Omental fat pad (tissue), 4 donors: ENCODE measurements around the gene ABCE1. TPM values are rescaled to one million over a fixed set of nuclear protein-coding genes. Genes with fewer than 3 reads are reported as not detected.

ENCODE experiments used
- ATAC-seq: fragments of 150-250 bp; one replicate; pipeline ENCODE4 v1.9.1; 2016; ENCODE audit warnings: mild to moderate bottlenecking, moderate library complexity; ENCODE audit not compliant: low FRiP score
- DNase-seq: peaks from one replicate; pipeline ENCODE4 v3.0.0-alpha.2; 2019; ENCODE audit warnings: low spot score
- total RNA-seq, 4 donors: library from RNA; depleted of rRNA; stranded (reverse); fragments of >200 nt; gene quantifications; one replicate each; pipeline ENCODE4 v1.1.0, GENCODE V29; 2016
- TF ChIP-seq, protein P1 (sequence below), 3 donors: fragments of 450-650 bp; IDR thresholded peaks; one replicate each; pipeline ENCODE4 v1.5.1; 2016 to 2017; ENCODE audit warnings: antibody characterized with exemption in 3 of 3, mild to moderate bottlenecking in 3 of 3, moderate library complexity in 2 of 3

ABCE1 gene
- total RNA-seq, 4 donors from 2014 or later = 64.0 to 165 (median 82.4) TPM

GRCh38 chr4:145155268-145155870, 57.3 kb downstream of the ABCE1 start:
- ATAC-seq (no peak), DNase-seq (no peak)
- TF ChIP-seq, protein P1, sequence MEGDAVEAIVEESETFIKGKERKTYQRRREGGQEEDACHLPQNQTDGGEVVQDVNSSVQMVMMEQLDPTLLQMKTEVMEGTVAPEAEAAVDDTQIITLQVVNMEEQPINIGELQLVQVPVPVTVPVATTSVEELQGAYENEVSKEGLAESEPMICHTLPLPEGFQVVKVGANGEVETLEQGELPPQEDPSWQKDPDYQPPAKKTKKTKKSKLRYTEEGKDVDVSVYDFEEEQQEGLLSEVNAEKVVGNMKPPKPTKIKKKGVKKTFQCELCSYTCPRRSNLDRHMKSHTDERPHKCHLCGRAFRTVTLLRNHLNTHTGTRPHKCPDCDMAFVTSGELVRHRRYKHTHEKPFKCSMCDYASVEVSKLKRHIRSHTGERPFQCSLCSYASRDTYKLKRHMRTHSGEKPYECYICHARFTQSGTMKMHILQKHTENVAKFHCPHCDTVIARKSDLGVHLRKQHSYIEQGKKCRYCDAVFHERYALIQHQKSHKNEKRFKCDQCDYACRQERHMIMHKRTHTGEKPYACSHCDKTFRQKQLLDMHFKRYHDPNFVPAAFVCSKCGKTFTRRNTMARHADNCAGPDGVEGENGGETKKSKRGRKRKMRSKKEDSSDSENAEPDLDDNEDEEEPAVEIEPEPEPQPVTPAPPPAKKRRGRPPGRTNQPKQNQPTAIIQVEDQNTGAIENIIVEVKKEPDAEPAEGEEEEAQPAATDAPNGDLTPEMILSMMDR (IDR thresholded peaks at IDR 0.05) = no peak

DNA sequence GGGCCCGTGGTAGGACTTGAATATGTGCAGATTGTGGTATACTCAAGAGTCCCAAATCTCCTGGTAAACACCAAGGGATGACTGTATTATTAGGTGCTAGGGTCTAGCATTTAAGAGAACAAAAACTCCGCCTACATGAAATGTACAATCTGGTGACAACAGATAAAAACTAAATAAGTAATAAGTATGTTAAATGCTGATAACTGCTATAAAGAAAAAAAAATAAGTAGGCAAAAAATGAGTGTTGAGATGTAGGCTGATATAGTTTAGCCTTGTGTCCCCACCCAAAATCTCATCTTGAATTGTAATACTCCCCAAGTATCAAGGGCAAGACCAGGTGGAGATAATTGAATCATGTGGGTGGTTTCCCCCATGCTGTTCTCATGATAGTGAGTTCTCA, 58.9 kb downstream of the ABCE1 start:
- DNase-seq (no peak), ATAC-seq (no peak)
- TF ChIP-seq, protein P1 (IDR thresholded peaks at IDR 0.05) = no peak

GRCh38 chr4:145161549-145161948, 63.4 kb downstream of the ABCE1 start:
- ATAC-seq = no peak
- TF ChIP-seq, protein P1 (IDR thresholded peaks at IDR 0.05) = no peak
- no peak for DNase-seq

- no peak for DNase-seq
These were observed 69.8 kb downstream of the ABCE1 start for GRCh38 chr4:145167887-145168286.

GRCh38 chr4:145168581-145169187, 70.6 kb downstream of the ABCE1 start:
- DNase-seq (no peak), ATAC-seq (no peak)
- TF ChIP-seq, protein P1 (IDR thresholded peaks at IDR 0.05) = no peak

More at GRCh38 chr4:145167887-145168286, 69.8 kb downstream of the ABCE1 start:
- TF ChIP-seq, protein P1 (IDR thresholded peaks at IDR 0.05) = no peak
- no peak for ATAC-seq

- ATAC-seq (peak; percentile 23), DNase-seq (no peak)
- TF ChIP-seq, protein P1 (IDR thresholded peaks at IDR 0.05) = no peak
These were observed 72.1 kb downstream of the ABCE1 start for GRCh38 chr4:145170223-145170622.

GRCh38 chr4:145171911-145172310, 73.8 kb downstream of the ABCE1 start:
- DNase-seq = no peak
- no peak for ATAC-seq
- TF ChIP-seq, protein P1 (IDR thresholded peaks at IDR 0.05) = no peak
